MM.1S (cell line): ENCODE results near the gene UBN1.

Experiments
- DNase-seq: peaks from one replicate; pipeline ENCODE4 v3.0.0-alpha.2; 2015
- H2AFZ ChIP-seq: fragments of 300-600 bp; sonication (generic); 2 replicates; pipeline ENCODE4 v1.6.0; 2016; ENCODE audit warnings: antibody characterized with exemption, low read length
- H3F3A ChIP-seq: fragments of 300-600 bp; sonication (generic); 2 replicates; pipeline ENCODE4 v1.6.1; 2016; ENCODE audit warnings: mild to moderate bottlenecking, antibody characterized with exemption, low read length, moderate library complexity, mixed read lengths; ENCODE audit not compliant: insufficient read depth
- H3K27ac ChIP-seq: fragments of 300-600 bp; sonication (generic); 2 replicates; pipeline ENCODE4 v1.5.1; 2016; ENCODE audit warnings: mild to moderate bottlenecking, low read length
- H3K27me3 ChIP-seq: fragments of 300-600 bp; sonication (generic); replicated peaks from 2 replicates; pipeline ENCODE4 v1.6.0; 2016; ENCODE audit warnings: low read length; ENCODE audit not compliant: insufficient read depth
- H3K36me3 ChIP-seq: fragments of 300-600 bp; sonication (generic); replicated peaks from 2 replicates; pipeline ENCODE4 v1.6.1; 2016; ENCODE audit warnings: mild to moderate bottlenecking, low read length, mixed read lengths; ENCODE audit not compliant: insufficient read depth
- H3K4me1 ChIP-seq: fragments of 300-600 bp; sonication (generic); 2 replicates; pipeline ENCODE4 v1.6.1; 2016; ENCODE audit warnings: low read length, mixed read lengths
- H3K4me2 ChIP-seq: fragments of 300-600 bp; sonication (generic); 2 replicates; pipeline ENCODE4 v1.6.0; 2016; ENCODE audit warnings: low read depth, low read length
- H3K4me3 ChIP-seq: fragments of 300-600 bp; sonication (generic); 2 replicates; pipeline ENCODE4 v1.5.1; 2016; ENCODE audit warnings: low read length, mixed read lengths
- H3K79me2 ChIP-seq: fragments of 300-600 bp; sonication (generic); 2 replicates; pipeline ENCODE4 v1.6.1; 2016; ENCODE audit warnings: mixed run types, low read length, mixed read lengths
- H3K9ac ChIP-seq: fragments of 300-600 bp; sonication (generic); 2 replicates; pipeline ENCODE4 v1.6.1; 2016; ENCODE audit warnings: low read length, mixed read lengths
- H3K9me2 ChIP-seq: fragments of 300-600 bp; sonication (generic); replicated peaks from 2 replicates; pipeline ENCODE4 v1.6.1; 2016; ENCODE audit warnings: mild to moderate bottlenecking, low read length, mixed read lengths; ENCODE audit not compliant: insufficient read depth
- H3K9me3 ChIP-seq: fragments of 300-600 bp; sonication (generic); replicated peaks from 2 replicates; pipeline ENCODE4 v1.6.1; 2016; ENCODE audit warnings: mild to moderate bottlenecking, low read length, mixed read lengths; ENCODE audit not compliant: insufficient read depth
- H4K20me1 ChIP-seq: fragments of 300-600 bp; sonication (generic); 2 replicates; pipeline ENCODE4 v1.6.1; 2016; ENCODE audit warnings: mild to moderate bottlenecking, low read length, moderate library complexity, mixed read lengths; ENCODE audit not compliant: insufficient read depth
- CTCF ChIP-seq: fragments of 300-600 bp; sonication (generic); IDR thresholded peaks from 2 replicates; pipeline ENCODE4 v1.5.1; 2016; ENCODE audit warnings: antibody characterized with exemption, low read length, mixed read lengths
- EZH2 ChIP-seq: fragments of 300-600 bp; sonication (generic); optimal IDR thresholded peaks from 2 replicates; pipeline ENCODE3; 2017; ENCODE audit warnings: low read depth, mild to moderate bottlenecking, antibody characterized with exemption, low read length, mixed read lengths
- EZH2phosphoT487 ChIP-seq: fragments of 300-600 bp; sonication (generic); IDR thresholded peaks from 2 replicates; pipeline ENCODE4 v1.6.1; 2018; ENCODE audit warnings: antibody characterized with exemption, low read length

The UBN1 gene

GRCh38 chr16:4891886-4892216, 44.6 kb downstream of the UBN1 start:
- no peak for DNase-seq
- no peak for TF ChIP-seq EZH2phosphoT487
- no peak for TF ChIP-seq EZH2
- TF ChIP-seq CTCF: no peak
- Histone ChIP-seq H3K79me2 (no peaks in the 10 kb centered on the region), H3K27ac (no peak overlapping the region), H3K9ac (no peak overlapping the region), H3K9me2 (no peaks in the 10 kb centered on the region), H3F3A (no peaks in the 10 kb centered on the region), H3K27me3 (no peaks in the 10 kb centered on the region), H2AFZ (no peak overlapping the region), H3K4me2 (no peak overlapping the region), H4K20me1 (no peaks in the 10 kb centered on the region), H3K4me1 (no peaks in the 10 kb centered on the region), H3K4me3 (no peak overlapping the region), H3K9me3 (no peaks in the 10 kb centered on the region), H3K36me3 (no peaks in the 10 kb centered on the region)

- TF ChIP-seq CTCF: no peak
- no peak for TF ChIP-seq EZH2phosphoT487
- no peak for TF ChIP-seq EZH2
- H3F3A ChIP-seq: no peaks in the 10 kb centered on the region
- no peak overlapping the region for H2AFZ ChIP-seq
- no peaks in the 10 kb centered on the region for H4K20me1 ChIP-seq
- H3K9me3 ChIP-seq: no peaks in the 10 kb centered on the region
- no peaks in the 10 kb centered on the region for H3K4me1 ChIP-seq
- no peak overlapping the region for H3K4me2 ChIP-seq
- H3K79me2 ChIP-seq: no peaks in the 10 kb centered on the region
- H3K27ac ChIP-seq: no peak overlapping the region
- H3K27me3 ChIP-seq: no peaks in the 10 kb centered on the region
- H3K36me3 ChIP-seq: no peaks in the 10 kb centered on the region
- no peak overlapping the region for H3K4me3 ChIP-seq
- no peaks in the 10 kb centered on the region for H3K9me2 ChIP-seq
- no peak for DNase-seq
- H3K9ac ChIP-seq: no peak overlapping the region
Measured at GRCh38 chr16:4892361-4893102, 45.3 kb downstream of the UBN1 start.

DNA sequence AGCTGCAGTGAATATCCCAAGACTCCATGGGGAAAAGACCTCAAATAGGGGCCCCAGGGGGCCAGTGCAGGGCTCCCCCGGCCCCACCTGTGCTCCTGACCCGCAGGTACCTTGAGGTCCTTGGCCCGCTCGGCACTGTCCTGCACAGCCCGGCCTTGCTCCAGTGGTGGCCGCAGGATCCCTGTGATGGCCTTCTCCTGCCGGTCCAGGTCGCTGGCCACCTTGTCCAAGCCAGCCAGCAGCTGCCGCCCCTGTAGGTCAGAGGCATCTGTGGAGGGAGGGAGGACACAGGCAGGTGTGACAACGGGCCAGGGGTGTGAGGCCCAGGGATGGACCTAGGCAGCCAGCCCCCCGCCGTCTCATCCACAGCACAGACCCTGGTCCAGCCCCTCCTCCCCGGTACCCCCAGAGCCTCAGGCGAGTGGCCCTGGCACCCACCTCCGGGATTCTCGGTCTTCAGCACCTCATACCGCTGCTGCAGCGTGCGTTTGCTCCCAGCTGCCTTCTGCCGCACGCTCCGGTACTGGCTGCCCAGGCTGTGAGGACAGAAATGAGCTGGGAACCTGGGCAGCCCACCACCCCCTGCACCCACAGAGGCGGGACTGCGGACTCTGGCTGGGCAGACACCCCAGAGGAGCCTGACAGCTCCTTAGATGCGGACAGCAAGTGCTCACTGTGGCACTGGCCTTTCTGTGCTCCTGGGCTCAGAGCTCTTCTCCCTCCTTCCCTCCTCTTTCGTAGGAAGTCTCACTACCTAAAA, 46.0 kb downstream of the UBN1 start:
- H3K9me3 ChIP-seq: no peaks in the 10 kb centered on the region
- H3K27ac ChIP-seq: no peak overlapping the region
- no peak overlapping the region for H3K4me2 ChIP-seq
- H3K4me1 ChIP-seq: no peaks in the 10 kb centered on the region
- no peak overlapping the region for H3K9ac ChIP-seq
- H3F3A ChIP-seq: no peaks in the 10 kb centered on the region
- H3K4me3 ChIP-seq: no peak overlapping the region
- TF ChIP-seq EZH2phosphoT487: no peak
- TF ChIP-seq EZH2: no peak
- no peak for TF ChIP-seq CTCF
- H3K79me2 ChIP-seq: no peaks in the 10 kb centered on the region
- peaks cover under 1% of the 10 kb centered on the region; the same call in 1 of the 2 replicates for H3K27me3 ChIP-seq
- no peak overlapping the region for H2AFZ ChIP-seq
- H3K9me2 ChIP-seq: no peaks in the 10 kb centered on the region
- no peak for DNase-seq
- H4K20me1 ChIP-seq: no peaks in the 10 kb centered on the region
- no peaks in the 10 kb centered on the region for H3K36me3 ChIP-seq
